GM19438 (cell line): ENCODE results near the gene GAPVD1.
"Not testable (repeated sequence)": the region's sequence is repeated elsewhere in the genome, so short reads cannot be mapped to it uniquely, and the experiment has no call there.

Experiments used
- ATAC-seq: cut with Tn5 transposase; IDR thresholded peaks from one replicate; pipeline ENCODE4 v1.9.1; 2021; ENCODE audit warnings: low read depth; ENCODE audit not compliant: unreplicated experiment

GAPVD1 gene, protein sequence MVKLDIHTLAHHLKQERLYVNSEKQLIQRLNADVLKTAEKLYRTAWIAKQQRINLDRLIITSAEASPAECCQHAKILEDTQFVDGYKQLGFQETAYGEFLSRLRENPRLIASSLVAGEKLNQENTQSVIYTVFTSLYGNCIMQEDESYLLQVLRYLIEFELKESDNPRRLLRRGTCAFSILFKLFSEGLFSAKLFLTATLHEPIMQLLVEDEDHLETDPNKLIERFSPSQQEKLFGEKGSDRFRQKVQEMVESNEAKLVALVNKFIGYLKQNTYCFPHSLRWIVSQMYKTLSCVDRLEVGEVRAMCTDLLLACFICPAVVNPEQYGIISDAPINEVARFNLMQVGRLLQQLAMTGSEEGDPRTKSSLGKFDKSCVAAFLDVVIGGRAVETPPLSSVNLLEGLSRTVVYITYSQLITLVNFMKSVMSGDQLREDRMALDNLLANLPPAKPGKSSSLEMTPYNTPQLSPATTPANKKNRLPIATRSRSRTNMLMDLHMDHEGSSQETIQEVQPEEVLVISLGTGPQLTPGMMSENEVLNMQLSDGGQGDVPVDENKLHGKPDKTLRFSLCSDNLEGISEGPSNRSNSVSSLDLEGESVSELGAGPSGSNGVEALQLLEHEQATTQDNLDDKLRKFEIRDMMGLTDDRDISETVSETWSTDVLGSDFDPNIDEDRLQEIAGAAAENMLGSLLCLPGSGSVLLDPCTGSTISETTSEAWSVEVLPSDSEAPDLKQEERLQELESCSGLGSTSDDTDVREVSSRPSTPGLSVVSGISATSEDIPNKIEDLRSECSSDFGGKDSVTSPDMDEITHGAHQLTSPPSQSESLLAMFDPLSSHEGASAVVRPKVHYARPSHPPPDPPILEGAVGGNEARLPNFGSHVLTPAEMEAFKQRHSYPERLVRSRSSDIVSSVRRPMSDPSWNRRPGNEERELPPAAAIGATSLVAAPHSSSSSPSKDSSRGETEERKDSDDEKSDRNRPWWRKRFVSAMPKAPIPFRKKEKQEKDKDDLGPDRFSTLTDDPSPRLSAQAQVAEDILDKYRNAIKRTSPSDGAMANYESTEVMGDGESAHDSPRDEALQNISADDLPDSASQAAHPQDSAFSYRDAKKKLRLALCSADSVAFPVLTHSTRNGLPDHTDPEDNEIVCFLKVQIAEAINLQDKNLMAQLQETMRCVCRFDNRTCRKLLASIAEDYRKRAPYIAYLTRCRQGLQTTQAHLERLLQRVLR (N-terminal part only)

DNA sequence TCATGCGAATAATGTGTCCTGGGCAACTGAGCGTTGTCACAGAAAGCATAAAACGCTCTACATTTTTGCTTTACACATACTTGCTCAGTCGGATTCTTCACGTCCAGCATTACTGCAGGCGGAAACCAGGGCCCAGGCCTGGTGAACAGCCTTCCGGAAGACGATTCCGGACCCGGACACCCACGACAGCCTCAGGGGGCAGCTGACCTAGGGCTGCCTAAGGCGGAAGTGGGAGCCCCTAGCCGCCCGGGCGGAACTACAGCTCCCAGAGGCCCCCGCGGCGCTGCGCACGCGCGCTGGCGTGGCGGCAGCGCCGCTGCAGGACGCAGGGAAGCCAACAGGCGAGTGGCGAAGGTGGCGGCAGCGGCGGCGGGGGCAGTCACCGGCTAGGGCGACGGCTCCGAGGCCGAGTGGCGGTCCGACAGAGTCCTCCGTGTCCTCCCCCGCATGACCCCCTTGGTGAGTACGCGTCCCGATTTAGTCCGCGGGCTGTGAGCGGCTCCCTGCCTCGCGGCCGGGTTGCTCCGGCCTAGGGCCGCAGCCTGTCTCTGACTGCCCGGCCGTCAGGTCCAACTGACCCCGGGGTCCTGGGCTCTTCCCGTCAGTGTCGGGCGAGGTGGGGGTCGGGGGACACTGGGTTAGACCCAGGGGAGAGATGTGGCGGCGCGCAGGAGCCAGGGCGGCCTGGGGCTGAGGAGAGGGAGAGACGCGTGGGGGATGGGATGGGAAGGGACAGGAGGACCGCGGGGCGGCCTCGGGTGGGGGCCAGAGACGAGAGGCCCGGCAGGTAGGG lies at the start of gene GAPVD1:
GAPVD1 (plus strand) TSS at position 326 of the 793 bp plus-strand sequence. CDS start 37,096 bp downstream, outside the sequence.
- peak; percentile 98 for ATAC-seq

DNA sequence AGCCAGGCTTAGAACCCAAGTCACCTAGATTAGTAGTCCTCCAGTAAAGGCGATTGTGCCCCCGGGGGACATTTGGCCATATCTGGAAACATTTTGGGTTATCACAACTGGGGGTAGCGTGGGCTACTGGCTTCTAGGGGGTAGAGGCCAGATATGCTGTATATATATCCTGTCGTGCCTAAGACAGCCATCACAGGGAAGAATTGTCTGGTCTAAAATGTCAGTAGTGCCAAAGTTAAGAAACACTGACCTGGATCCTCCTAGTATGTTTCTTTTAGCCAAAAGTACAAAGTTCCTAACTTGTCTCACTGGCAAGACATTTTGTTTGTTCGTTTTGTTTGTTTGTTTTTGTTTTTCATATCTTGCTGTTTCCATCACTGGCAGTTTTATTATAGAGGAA lies 47.4 kb upstream of the GAPVD1 start:
- no peak for ATAC-seq

DNA sequence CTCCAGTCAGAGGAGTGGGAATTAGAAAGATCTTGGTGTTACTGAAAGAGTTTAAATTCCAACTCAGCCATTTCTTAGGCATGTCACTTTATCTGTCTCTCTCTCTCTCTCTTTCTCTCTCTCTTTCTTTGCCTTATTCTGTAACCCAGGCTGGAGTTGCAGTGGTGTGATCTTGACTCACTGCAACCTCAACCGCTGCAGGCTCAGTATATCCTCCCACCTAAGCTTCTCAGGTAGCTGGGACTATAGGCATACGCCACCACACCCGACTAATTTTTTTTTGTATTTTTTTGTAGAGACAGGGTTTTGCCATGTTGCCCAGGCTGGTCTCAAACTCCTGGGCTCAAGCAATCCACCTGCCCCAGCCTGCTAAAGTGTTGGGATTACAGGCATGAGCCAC lies 43.0 kb upstream of the GAPVD1 start:
- ATAC-seq, result no peak

DNA sequence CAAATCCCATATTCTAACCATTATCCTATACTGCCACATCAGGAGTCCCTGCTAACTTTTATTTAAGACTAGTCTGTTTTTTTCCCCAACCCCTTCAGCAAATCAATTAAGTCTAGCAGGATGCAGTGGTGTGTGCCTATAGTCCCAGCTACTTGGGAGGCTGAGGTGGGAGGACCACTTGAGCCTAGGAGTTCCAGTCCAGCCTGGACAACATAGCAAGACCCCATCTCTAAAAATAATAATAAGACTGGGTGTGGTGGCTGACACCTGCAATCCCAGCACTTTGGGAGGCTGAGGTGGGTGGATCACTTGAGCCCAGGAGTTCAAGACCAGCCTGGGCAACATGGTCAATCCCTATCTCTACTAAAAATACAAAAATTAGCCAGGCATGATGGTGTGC lies 36.8 kb upstream of the GAPVD1 start:
- ATAC-seq, result not testable (repeated sequence)

DNA sequence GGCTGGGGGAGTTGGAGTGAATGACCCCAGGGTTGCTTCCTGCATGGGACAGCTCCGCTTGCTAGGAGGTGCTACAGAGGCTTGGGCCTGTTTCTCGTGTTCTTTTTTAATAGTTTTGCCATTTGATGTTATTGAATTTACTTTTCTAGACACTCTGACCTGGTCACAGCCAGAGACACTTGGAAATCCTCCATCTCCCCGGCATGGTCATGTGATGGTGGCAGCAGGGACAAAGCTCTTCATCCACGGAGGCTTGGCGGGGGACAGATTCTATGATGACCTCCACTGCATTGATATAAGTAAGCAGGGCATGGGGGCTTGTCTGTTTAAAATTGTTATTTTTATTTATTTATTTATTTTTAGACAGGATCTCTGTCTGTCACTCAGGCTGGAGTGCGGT lies 33.9 kb upstream of the GAPVD1 start:
- no peak for ATAC-seq

DNA sequence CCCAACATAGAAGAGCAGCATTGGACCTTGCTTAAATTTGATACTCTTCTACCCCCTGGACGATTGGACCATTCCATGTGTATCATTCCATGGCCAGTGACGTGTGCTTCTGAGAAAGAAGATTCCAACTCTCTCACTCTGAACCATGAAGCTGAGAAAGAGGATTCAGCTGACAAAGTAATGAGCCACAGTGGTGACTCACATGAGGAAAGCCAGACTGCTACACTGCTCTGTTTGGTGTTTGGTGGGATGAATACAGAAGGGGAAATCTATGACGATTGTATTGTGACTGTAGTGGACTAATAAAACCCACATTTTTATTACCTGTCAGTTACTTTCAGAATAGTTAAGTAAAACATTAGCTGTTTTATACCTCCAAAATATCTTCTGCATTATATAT lies 27.9 kb upstream of the GAPVD1 start:
- ATAC-seq, result no peak

DNA sequence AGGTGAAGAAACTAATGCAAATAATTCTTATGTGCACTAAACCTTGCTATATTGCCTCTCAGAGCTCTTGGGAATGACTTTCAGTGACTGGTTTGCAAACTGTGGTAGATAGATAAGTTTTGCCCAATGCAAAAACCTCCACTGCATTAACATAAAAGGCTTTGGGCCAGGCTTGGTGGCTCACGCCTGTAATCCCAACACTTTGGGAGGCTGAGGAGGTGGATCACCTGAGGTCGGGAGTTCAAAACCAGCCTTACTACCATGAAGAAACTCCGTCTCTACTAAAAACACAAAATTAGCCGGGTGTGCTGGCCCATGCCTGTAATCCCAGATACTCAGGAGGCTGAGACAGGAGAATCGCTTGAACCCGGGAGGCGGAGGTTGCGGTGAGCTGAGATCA lies 27.5 kb upstream of the GAPVD1 start:
- ATAC-seq, result not testable (repeated sequence)

DNA sequence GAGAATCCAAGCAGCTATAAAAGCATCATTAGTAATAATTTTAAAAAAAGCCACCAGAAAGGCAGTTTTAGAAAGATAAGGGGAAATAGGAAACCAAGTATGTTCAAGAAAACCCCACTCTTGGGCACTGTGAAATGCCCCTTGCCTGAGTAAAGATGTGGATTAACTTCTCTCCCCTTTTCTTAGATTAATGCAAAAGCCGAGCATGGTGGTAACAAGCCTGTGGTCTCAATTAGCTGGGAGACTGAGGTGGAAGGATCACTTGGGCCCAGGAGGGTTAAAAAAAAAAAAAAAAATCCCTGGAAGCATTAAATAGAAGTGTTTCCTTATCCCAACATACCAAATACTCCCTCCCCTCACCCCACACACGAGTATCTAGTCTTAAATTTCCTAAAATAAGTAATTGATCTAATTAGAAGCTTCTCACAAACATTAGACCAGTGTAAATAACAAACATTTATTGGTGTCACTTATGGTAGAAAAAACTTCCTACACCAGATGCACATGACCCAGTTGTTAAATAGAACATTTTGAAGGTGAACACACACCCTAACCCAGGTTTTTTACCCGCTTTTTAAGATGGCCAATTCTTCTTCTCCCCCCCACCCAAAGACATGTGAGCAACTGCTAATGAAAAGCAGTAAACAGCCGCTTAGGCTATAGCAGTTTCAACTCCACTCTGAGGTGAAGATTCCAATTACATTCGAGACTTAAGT lies 25.7 kb upstream of the GAPVD1 start:
- ATAC-seq, result no peak

DNA sequence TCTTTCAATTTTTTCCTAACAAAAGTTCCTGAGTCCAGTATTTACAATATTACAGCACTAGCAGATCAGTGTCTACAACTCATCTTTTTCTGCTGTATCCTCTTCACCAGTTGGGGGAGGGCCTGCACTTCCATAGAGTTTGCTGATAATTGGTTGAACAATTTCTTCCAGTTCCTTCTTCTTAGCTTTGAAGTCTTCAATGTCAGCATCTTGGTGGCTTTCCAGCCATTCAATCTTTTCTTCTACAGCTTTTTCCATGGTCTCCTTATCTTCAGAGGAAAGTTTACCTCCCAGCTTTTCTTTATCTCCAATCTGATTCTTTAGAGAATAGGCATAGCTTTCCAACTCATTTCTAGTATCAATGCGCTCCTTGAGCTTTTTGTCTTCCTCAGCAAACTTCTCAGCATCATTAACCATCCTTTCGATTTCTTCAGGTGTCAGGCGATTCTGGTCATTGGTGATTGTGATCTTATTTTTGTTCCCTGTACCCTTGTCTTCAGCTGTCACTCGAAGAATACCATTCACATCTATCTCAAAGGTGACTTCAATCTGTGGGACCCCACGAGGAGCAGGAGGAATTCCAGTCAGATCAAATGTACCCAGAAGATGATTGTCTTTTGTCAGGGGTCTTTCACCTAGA lies 25.0 kb upstream of the GAPVD1 start:
- ATAC-seq, result not testable (repeated sequence)

DNA sequence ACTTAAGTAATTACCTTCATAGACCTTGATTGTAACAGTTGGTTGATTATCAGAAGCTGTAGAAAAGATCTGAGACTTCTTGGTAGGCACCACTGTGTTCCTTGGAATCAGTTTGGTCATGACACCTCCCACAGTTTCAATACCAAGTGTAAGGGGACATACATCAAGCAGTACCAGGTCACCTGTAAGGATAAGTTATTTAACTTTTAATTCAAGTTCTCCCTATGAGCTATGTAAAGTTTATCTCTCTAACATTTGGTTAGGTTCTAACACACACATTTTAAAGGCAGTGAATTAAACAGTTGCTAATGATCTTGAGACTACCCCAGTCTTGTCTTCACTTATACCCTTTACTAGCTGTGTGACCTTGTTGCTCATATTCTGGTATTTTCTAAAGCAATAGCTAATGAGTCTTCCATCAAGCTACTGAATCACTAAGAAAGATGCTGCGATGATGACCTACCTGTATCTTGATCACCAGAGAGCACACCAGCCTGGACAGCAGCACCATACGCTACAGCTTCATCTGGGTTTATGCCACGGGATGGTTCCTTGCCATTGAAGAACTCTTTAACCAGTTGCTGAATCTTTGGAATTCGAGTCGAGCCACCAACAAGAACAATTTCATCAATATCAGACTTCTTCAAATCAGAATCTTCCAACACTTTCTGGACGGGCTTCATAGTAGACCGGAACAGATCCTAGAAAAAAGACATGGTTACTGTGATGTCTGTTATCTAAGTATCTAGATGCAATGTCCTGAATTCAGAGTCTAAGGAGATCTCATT lies 23.3 kb upstream of the GAPVD1 start:
- ATAC-seq, result no peak

DNA sequence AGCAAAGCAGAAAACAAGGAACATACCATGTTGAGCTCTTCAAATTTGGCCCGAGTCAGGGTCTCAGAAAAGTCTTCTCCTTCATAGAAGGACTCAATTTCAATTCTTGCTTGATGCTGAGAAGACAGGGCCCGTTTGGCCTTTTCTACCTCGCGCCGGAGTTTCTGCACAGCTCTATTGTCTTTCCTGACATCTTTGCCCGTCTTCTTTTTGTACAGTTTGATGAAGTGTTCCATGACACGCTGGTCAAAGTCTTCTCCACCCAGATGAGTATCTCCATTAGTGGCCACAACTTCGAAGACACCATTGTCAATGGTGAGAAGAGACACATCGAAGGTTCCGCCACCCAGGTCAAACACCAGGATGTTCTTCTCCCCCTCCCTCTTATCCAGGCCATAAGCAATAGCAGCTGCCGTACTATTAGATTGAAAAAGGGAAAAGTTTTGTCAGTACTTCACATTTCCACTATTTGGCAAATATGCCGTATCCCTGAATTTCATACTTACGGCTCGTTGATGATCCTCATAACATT lies 22.6 kb upstream of the GAPVD1 start:
- ATAC-seq, result no peak

DNA sequence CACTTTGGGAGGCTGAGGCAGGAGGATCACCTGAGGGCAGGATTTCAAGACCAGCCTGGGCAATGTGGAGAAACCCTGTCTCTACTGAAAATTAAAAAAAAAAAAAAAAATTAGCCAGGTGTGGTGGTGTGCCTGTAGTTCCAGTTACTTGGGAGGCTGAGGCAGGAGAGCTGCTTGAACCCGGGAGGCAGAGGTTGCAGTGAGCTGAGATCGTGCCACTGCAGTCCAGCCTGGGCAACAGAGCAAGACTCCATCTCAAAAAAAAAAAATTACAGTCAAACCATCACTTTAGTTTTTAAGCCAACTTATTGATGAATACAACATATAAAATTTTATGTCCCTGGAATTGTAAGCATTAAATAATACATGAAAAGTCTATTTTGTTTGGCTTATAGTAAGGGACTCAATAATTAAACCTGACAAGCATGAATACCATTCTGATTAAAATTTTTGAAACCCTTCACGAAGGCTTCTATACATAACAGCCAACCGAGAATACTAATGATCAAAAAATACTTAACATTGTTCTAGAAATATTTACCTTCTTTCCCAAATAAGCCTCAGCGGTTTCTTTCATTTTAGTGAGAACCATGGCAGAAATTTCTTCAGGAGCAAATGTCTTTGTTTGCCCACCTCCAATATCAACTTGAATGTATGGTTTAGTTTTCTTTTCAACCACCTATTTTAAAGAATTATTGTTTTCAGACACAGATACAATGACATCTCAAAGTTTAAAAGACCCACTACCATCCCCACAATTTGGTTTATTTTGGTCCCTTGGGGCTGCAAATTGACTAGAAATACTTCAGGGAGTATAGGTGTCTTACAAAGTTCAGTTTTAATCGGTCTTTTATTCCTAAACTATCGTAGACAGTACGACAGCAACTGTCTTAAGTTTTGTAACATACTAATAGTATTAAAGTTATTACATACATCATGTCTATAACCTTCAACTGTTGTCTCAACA lies 21.7 kb upstream of the GAPVD1 start:
- no peak for ATAC-seq

DNA sequence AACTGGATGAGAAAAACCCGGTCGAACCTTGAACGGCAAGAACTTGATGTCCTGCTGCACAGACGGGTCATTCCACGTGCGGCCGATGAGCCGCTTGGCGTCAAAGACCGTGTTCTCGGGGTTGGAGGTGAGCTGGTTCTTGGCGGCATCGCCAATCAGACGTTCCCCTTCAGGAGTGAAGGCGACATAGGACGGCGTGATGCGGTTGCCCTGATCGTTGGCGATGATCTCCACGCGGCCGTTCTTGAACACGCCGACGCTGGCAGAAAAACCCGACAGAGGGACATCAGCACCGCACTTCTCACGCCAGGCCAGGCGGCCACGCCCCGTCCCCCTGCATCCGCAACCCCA lies 21.0 kb upstream of the GAPVD1 start:
- ATAC-seq, result peak; percentile 2

DNA sequence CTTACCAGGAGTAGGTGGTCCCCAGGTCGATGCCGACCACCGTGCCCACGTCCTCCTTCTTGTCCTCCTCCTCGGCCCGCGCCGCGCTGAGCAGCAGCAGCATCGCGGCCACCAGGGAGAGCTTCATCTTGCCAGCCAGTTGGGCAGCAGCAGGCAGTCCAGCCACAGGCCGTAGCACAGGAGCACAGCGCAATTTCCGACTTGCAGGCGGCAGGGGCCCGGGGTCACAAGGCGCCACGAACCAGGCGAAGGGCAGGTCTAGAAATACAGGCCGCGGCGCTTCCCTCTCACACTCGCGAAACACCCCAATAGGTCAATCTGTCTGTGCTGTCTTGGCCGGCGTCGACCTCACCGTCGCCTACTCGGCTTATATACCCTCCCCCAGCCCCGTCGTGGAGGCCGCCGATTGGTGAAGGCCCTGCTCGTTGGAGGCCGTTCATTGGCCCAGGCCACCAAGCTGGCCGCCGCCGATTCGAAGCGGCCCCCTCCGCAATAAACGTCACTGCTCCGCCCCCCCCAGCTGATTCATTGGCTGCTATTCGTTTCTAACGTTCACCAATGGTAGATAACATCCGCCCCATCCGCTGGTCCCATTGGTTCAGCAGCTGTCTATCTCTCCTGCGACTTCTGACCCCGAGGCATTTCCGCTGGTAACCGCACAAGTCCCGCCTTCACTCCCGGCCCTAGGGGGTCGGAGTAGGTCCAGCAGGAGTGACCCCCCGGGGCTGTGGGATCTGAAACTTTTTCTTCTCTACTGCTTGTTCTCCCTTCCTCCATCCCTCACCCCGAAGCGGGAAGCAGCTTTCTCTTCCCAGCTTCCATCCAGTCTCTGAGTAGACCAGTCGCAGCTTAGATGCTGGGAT lies 20.4 kb upstream of the GAPVD1 start, which contains the start of gene HSPA5:
HSPA5 (minus strand) TSS at position 344 of the 863 bp plus-strand sequence; CDS start at position 127, 217 bp downstream.
- peak; percentile 93 for ATAC-seq

DNA sequence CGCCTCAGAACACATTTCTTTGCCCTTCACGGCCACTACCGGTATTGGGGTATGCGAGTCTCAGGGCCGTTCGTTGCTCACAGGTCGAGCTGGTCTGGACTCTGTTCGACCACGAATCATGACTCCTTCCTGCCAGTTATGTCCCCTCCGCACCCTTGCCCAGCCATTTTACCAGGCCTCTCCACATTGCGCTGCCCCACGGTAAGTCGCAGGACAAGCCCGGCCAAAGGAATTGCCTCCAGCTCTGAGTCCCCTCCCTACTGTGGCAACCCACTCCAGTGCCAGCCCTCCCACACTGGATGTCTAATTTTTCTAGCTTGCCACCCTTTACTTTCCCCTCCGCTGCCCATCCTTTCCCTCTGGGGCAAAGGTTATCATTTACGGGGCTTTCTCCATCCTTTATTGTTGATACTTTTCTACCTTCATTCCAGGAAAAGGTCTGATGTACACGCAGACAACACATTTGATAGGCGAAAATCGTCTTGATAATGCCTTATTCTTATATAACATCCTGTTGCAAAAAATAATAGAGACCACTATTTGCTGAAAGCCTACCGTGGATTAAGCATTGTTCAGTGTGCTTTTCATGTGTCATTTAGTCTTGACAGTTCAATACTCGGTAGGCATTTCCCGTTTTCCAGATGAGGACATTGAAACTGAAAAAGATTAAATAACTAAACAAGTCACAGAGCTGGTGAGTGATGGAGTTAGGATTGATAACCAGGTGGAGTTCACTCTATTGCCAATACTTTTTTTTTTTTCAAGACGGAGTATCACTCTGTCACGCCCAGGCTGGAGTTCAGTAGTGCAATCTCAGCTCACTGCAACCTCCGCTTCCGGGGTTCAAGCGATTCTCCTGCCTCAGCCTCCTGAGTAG lies 19.5 kb upstream of the GAPVD1 start:
- ATAC-seq, result peak; percentile 4
